CD1c-positive myeloid dendritic cell (primary cell): ENCODE results near the gene NECAB2.
A peak's percentile ranks its signal among the peaks of the same experiment; 100 is the strongest.

Source experiments
- DNase-seq: peaks from one replicate; pipeline ENCODE4 v3.0.0-alpha.2; 2016; ENCODE audit errors: extremely low spot score

NECAB2 gene

DNA sequence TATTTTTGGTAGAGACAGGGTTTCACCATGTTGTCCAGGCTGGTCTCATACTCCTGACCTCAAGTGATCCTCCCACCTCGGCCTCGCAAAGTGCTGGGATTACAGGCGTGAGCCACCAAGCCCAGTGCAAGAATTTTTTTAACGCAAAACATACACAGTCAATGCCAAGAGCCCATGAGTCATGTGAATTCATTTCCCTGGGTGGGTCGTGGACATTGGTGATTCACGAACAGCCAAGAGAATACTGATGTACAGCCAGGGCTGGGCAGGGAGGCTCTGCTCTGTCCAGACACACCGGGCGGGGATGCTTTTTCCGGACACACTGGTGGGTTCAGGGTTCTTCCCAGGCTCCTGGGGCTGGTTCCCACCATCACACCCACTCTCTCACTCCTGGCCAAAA, 56.8 kb downstream of the NECAB2 start:
- DNase-seq, result no peak

DNA sequence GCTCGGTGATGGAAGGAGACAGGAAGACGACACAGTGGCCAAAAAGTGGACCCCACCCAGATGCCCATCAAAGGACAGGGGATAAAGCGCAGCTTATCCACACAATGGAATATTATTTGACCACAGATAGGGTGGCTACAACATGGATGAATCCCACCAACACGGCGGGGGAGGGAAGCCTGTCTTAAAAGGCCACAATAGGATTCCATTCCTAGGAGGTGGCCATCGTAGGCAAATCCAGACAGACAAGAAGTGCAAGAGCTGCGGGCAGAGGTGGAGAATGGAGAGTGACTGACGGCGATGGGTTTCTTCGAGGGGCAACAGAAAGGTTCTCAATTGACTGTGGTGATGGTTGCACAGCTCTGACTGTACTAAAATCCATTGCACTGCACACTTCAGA, 58.6 kb downstream of the NECAB2 start:
- no peak for DNase-seq

DNA sequence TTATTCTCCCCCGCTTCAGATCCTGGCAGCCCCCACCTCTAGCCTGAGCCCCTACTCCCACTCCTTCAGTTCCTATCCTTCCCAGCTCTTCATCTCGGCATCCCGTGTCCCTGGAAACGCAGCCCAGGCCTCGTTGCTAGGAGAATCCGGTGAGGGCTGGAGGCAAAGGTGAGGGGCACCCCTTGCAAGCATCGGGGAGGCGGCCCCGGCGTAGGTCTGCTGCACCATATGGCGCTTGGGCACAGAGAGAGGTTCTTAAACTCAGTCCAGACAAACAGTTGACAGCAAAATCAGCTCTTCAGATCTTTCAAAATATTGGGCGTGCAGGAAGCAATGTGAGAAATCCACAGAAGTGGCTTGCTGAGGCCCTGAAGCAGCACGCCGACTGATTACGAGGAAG, 59.6 kb downstream of the NECAB2 start:
- DNase-seq, result no peak

DNA sequence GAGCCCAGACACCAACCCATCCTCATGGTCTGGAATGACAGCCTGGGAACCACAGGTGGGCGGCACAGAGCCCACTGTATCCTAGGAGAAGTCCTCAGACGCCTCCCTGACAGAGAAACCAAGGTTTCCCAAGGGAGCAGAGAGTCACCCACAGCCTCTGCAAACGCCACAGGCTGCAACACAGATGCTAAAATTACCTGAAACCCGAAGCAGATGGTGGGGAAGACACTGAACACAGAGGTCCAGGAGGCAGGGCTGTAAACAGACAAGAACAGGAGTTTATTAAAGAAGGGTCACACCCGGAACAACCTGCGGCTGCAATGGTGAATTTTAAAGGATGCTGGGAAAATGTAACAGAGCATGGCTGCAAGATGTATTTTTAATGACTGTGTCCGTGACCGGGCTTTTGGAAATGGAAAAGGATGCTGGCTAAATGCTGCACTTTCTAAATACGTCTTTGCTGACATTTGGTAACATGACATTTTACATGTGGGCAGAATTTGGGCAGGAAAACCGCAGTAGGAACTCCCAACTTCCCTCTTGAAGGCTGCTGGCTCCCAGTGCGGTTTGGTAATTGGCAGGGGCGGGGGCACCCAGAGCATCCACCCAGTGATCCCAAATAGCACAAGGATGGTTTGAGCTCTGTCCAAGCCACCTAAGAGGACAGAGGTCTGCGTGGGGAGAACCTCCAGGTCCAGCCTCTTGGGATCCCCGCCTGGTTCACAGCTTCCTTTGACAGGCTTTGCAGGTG, 61.4 kb downstream of the NECAB2 start:
- peak; percentile 68 for DNase-seq

DNA sequence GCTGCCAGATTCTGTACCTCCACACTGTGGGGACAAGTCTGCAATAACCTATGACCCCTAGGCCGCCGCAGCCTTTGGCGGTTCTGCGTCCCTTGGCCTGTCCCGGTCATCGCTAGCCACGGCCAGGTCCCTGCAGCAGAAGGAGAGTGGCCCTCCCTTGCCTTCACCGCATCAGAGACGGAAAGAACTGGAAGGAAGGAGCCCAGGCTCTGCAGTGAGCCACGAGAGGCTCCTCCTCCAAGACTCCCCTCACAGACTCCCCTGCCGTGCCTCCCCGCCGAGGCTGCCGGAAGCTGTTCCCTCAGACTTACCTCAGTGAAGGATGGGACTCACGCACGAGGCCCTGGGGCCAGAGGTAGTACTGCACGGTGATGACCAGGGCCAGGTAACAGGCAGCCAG, 63.5 kb downstream of the NECAB2 start:
- no peak for DNase-seq

DNA sequence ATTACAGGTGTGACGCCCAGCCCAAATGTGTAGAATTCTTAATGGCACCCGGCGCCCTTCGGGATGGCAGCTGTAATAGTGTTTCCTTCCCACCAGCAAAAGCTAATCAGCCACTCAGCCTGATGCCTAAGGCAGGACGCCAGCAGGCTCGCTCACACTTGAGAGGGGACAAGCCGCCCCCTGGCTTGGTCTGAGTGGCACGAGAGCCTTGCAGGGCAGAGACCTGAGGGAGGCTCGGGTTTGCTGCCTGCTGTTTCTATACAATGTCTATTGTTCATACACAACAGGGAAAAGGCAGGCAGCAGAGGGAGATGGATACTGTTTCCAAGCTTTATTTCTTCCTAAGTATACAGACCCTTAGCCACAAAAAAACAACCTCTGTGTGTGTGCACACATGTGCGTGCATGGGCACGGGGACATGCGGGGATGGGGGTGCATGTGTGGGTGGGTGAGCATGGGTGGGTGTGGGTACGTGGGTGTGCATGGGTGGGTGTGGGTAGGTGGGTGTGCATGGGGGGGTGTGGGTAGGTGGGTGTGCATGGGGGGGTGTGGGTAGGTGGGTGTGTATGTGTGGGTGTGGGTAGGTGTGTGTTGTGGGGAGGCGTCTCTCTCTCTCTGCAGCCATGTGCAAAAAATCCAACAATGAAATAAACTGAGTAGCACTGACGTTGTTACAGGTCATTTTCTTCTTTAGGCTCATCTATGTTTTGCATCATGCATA, 64.6 kb downstream of the NECAB2 start:
- DNase-seq, result no peak

DNA sequence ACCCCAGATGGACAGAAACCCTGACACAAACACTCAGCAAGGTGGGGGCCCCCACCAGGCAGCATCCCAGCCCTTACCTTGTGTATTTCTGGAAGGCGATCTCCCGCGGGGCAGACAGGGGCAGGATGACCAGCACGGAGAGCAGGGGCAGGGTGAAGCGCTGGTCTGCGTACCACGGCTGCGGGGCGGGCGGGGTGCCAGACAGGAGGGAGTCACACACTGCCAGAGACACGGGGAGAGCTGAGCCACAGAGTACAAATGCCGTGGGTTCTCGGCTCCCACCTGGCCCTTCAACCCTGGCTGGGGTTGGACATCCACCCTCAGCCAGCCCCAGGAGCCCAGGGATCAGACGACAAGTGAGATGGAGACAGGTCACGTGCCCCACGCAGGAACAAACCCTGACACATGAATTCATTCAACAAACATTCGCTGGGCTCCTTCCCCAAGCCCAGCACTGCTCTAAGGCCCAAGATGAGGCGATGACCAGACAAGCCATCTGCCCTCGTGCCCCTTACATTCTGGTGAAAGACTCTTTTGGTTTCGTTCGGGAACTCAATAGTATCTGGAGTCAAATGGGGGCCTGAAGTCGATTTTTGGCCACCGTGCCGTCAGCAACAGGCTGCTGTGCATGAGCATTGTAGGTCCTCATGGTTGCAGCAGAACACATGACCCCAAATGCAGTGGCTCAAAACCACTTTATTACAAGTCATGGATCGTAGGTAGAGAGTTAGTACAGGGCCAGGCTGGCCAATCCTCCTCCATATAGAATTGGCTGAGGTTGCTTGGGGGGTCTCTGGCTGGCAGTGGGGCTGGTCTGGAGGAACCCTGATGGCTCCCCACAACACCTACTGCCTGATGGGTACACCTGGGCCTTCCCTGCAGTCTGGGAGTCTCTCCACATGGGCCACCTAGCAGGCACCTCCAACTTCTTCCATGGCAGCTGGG, 65.5 kb downstream of the NECAB2 start:
- no peak for DNase-seq

DNA sequence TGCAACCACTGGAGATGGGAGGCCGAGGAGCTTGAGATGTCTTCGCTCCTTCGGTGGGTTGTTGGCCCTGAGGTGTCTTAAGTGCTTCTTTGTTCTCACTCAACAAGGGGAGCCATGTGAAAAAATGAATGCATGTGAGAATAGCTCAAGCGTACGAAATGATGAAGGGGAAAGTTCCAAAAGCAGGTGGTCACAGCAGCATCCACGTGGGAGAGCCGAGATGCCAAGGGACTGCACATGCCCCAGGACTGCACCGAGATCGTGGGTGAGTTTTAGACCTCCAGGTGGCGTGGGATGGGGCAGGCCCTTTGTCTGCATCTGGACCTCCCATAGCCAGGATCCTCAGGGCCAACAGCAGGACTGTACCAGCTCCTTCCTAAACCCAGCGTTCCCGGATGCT, 66.5 kb downstream of the NECAB2 start:
- no peak for DNase-seq

DNA sequence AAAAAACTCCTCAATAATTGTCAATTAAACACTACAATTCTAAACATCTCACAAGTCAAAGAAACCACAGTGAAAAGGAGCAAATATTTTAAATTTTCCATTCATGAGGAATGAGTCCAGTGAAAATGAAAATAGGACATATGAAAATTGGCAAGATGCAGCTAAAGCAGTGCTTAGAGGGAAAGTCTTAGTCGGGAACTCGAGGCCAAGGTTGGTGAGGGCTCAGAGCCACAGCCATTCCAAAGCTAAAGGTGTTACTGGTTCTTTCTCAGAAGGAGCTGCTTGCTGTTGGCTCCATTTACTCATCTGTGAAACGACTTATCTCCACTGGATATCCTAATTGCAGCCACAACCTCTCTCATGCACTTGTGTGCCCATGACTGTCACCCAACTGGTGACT, 68.1 kb downstream of the NECAB2 start:
- no peak for DNase-seq

DNA sequence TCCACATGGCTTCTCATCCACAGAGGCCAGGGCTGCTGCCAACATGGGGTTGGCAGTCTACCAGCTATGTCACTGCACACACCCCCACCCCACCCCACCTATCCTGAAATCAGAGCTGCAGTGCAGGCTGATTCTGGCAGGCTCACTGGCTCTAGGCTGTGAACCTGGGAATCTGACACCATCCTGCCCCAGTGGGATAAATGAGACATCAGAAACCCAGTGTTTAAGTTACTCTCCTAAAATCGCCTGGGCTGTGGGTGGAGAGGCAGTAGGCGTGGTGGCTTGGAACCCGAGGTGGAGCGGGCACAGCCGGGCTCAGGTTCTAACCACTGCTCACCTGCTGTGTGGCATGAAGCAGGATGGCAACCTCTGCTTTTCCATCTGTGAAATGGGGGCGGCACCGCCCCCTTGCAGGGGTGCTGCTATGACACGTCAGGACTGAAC, 69.0 kb downstream of the NECAB2 start:
- no peak for DNase-seq

DNA sequence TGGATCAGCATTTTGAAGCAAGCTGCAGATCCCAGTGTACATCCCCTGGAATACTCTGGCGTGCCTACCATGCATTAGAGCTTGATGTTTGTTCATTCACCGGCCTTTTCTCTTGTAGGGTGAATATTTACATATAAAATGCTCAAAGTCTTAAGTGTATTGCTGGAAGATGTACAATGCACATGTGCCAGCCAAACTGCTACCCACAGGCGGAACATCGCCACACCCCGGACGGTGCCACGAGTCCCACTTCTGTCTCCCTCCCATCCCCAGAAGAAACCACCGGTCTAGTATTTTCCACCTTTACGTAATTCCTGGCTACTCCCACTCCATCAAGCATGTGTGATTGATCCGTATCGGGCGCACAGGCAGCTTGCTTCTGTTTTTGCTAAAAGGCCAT, 70.4 kb downstream of the NECAB2 start:
- DNase-seq, result no peak

DNA sequence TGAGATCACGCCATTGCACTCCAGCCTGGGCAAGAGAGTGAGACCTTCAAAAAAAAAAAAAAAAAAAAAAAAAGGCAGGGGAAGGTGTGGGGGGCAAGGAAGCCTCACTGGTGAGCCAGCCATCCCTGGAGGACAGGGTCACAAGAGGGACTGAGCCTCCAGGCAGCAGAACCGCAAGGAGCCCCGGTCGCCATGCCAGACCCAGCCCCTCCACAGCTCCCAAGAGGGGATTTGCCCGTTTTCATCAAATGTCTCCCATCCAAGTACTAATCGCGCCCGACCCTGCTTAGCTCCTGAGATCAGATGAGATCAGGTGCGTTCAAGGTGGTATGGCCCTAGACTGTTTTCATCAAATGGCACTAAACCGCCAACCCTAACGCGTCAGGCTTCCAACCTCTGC, 71.7 kb downstream of the NECAB2 start:
- no peak for DNase-seq

DNA sequence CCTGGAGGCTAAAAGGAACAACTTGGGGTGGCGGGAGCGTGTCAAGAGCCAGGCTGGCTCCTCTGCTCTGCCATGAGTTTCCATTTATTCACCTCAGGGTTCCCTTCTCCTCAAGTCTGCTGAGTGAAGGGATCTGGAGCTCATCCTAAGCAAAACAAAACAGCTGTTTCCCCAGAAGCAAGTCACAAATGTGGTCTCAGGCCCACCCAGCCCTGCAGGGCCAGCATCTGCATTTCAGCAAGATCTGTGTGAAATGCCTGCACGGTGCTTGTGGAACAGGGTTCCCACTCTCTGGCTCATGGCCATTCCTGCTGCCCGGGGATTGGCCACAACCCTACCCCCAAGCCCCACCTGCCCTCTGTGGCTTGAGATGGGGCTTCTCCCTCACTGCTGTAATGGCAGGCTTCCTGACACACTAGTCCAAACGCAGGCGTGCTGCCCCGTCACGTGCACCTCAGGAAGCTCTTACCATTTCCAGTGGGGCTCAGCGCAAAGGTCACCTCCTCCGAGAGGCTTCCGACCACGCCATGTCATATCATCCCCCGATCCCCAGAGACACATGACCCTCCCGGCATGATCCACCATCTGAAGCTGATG, 72.3 kb downstream of the NECAB2 start:
- no peak for DNase-seq

DNA sequence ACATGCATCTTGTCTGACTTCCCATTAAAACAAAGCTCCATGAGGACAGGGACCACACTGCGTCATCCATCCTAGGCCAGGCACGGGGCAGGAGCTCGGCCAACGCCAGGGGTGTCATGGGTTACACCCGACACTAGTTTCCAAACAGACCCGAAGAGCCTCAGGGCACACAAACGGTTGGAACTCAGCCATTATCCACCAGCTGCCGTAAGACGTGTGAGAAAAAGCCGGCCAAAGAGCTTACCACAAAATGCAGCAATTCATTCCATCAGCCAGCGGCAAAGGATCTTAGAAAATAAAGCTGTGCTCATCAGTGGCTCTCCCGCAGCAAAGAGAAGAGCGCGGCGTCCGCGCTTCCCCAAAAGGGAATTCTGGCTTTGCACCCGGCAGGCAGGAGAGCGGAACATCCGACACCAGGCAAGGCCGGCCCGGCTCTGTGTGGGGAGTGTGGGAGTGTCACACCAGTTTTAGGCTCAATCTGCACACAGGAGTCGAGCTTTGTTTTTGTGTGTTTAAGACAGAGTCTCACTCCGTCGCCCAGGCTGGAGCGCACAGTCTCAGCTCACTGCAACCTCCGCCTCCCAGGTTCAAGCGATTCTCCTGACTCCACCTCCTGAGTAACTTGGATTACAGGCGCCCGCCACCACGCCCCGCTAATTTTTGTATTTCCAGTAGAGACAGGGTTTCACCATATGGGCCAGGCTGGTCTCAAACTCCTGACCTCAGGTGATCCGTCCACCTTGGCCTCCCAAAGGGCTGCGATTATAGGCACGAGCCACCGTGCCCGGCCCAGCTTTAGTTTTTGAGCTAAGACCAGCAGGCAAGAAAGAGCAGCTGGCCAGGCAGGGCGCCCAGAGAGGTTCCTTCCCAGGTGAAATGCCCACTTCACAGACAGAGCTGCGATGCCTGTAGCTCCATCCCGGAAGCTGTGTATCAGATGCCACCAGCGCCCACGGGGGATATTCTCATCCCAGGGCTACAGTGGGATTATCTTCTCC, 73.1 kb downstream of the NECAB2 start:
- no peak for DNase-seq

DNA sequence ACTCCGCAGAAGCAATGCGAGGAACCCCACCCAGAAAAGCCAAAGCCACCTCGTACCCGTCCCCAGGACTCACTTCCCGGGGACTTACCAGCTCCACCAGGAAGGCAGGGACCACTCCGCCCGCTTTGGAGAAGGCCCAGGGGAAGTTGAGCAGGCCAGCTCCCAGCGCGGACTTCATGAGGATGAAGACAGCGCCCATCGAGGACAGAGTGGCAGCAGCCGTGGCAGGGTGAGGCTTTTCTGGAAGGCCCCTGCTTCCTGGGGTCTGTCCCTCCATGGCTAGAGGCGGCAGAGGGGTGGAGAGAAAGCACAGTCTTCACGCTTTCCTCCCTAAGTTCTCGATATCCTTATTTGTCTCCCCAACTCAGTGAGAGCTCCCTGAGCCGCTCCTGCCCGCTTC, 73.8 kb downstream of the NECAB2 start:
- DNase-seq, result no peak

DNA sequence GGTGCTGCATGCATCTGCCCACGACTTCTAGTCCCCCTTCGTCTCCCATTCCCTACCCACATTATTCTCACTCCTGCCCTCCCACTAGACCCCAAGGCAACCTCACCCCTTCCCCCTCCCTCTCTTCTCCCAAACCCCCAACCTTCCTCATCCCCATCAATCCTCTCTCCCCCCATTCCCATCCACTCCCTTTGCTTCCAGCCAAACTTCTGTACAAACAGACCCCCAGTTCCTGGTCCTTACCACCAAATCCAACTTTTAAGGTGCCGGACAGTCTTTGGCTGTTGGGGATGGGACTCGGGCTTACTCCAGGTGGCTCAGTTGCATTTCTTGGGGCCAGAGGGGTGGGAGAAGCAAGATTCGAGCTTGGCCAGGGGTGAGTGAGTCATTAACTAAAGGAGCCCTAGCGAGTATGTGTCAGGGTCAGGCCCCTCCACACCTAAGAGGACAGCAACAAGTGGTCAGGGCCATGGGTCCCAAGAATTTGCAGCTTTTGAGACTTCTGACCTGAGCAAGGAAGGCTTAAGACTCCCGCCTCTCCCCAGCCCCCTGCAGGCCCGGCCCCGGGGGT, 74.3 kb downstream of the NECAB2 start, which contains the start of gene SLC38A8:
SLC38A8 (minus strand) TSS at position 488 of the 571 bp plus-strand sequence. CDS start 638 bp downstream, outside the sequence.
- DNase-seq, result no peak

DNA sequence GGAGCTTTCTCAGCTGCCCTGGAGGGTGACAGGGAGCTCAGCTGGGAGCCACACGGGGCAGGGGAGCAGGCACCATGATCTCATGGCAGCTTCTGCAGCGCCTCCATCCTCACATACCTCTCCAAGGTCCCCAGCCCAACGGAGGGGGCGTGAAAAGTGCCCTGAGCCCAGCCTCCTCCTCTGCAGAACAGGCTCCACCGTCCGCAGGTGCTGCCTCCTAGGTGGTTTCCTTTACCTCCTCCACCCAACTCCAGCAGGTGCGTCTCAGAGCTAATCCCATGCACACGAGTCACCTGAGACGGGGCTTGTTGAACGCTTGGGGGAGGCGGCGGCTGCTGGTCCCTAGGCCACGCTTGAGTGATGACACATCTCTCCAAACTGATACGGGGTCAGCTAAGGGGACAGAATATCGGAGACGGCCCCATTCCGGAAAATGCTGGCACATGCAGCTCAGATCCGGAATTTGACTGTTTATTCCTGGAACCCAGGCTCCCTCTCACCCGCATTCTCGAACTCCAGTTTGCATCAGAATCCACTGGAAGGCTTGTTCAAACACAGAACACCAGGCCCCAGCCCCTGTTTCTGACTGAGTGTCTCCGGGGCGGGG, 74.9 kb downstream of the NECAB2 start:
- DNase-seq, result no peak

DNA sequence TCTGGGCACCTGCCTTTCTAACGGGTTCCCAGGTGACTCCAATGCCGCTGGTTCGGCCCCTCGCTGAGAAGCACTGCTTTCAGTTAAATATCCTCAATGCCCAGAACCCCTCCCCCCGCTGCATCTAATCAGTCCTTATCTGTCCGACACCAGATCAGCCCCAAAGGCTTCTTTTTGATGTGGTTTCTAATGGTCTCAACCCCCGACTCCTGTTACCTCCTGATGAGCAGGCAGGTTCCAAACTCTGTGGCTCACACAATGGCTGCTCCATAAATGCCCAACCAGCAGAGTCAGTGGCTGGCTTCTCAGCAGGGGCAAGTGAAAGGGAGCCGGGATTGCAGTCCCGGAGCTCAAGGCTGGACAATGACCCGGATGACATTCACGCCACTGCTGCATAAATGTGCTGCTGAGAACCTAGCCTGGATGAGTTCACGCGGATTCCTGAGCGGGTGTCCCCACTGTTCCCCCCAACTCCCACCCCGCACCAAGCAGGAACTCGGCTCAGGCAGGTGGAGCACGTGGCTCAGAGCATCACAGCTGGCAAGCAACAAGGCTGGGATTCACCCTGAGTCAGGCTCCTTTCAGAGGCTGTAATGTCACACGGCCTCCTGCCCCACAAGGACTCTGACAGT, 75.6 kb downstream of the NECAB2 start:
- DNase-seq, result no peak

DNA sequence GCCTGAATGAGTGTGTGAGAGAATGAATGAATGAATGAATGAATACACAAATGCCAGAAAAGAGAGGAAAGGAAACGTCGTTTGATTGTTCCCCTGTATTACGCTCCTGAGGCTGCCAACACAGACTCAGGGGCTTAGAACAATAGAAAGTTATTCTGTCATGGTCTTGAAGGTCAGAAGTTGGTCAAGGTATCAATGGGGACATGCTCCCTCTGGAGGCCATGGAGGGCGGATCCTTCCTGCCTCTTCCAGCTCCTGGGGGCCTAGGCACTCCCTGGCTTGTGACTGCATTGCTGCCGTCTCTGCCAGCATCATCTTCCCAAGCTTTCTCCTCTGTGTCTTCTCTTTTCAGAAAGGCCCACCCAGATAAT, 76.1 kb downstream of the NECAB2 start:
- peak; percentile 29 for DNase-seq
